Tibial artery (tissue), 4 donors: Measurements from ENCODE around the gene TRAPPC12.
"Not testable (repeated sequence)": the region's sequence is repeated elsewhere in the genome, so short reads cannot be mapped to it uniquely, and the experiment has no call there.

Source experiments
- DNase-seq, 2 donors: peaks; one replicate each; pipeline ENCODE4 v3.0.0-alpha.2; 2019
- H3K27ac ChIP-seq, 2 donors: fragments of 200-600 bp; sonication (generic) in 1 of 2; 1 replicate in 1 of 2; 2 replicates in 1 of 2; pipeline ENCODE4 v1.5.1; 2018 to 2019; ENCODE audit warnings: mild to moderate bottlenecking in 1 of 2
- H3K27me3 ChIP-seq, 2 donors: fragments of 200-600 bp; sonication (generic) in 1 of 2; one replicate each; pipeline versions ENCODE4 v1.5.1 to v1.6.0; 2016 to 2019
- H3K36me3 ChIP-seq, 3 donors: fragments of 200-600 bp; sonication (generic) in 2 of 3; one replicate each; pipeline ENCODE4 v1.5.1; 2016 to 2019; ENCODE audit warnings: mild to moderate bottlenecking in 2 of 3
- H3K4me1 ChIP-seq, 4 donors: fragments of 200-600 bp; sonication (generic) in 2 of 4; 1 replicate in 3 of 4; 2 replicates in 1 of 4; pipeline ENCODE4 v1.5.1; 2016 to 2019
- H3K4me3 ChIP-seq, 2 donors: fragments of 200-600 bp; sonication (generic) in 1 of 2; 1 replicate in 1 of 2; 2 replicates in 1 of 2; pipeline ENCODE4 v1.5.1; 2018 to 2019; ENCODE audit warnings: mild to moderate bottlenecking in 2 of 2
- H3K9me3 ChIP-seq, 3 donors: fragments of 200-600 bp; sonication (generic) in 1 of 3; one replicate each; pipeline ENCODE4 v1.5.1; 2016 to 2019
- intact Hi-C: fragments of 100-400 bp; cut with DNase I; formaldehyde crosslinking; loops from one replicate; pipeline ENCODE4 v1.15.0; 2023; ENCODE audit warnings: low total_unique reads
- TF ChIP-seq, protein P1 (sequence below), 2 experiments: fragments of 200-600 bp in 1 of 2; fragments of 450-650 bp in 1 of 2; IDR thresholded peaks; one replicate each; pipeline ENCODE4 v1.5.1; 2017 to 2019; ENCODE audit warnings: antibody characterized with exemption in 2 of 2, mild to moderate bottlenecking in 1 of 2, moderate library complexity in 1 of 2

TRAPPC12 gene

DNA sequence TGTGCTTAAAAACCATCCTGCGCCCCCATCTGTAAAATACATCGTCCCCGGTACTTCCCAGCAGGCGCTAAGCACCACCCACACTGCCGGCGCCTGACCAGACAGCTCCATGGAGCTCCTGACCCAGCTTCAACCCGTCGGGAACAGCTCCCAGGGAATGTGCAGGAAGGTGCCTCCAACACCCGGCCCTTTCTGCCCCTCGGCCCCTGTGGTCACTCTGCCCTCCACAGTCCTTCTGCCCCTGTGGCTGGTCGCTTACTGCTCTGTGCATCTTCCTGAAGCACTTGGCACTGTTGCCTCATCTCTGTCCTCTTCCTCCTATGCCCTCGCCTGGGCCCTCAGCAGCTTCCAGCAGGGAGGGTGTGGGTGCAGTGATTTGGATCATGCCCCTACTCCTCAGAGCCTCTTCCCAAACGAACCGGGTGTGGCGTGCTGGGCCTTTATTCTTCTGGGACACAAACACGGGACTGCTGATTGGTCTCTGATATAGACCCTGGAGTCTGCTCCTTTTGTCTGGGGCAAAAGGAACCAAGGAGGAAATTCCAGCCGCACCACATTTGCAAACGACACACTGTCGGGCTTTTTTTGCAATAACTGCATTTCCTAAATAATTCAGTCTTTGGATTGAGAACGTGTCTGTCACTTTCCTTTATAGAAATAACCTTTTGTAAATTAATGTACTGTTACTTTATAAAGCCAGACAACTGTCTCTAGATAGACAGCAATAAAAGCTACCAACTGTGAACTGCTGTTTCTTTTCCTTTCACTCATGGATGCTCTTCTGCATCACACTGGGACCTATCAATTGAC, 73.9 kb downstream of the TRAPPC12 start:
- TF ChIP-seq, protein P1, sequence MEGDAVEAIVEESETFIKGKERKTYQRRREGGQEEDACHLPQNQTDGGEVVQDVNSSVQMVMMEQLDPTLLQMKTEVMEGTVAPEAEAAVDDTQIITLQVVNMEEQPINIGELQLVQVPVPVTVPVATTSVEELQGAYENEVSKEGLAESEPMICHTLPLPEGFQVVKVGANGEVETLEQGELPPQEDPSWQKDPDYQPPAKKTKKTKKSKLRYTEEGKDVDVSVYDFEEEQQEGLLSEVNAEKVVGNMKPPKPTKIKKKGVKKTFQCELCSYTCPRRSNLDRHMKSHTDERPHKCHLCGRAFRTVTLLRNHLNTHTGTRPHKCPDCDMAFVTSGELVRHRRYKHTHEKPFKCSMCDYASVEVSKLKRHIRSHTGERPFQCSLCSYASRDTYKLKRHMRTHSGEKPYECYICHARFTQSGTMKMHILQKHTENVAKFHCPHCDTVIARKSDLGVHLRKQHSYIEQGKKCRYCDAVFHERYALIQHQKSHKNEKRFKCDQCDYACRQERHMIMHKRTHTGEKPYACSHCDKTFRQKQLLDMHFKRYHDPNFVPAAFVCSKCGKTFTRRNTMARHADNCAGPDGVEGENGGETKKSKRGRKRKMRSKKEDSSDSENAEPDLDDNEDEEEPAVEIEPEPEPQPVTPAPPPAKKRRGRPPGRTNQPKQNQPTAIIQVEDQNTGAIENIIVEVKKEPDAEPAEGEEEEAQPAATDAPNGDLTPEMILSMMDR (IDR thresholded peaks at IDR 0.05) = no peak
- H3K4me1 ChIP-seq = no peaks in the 10 kb centered on the region
- H3K27ac ChIP-seq = no peak overlapping the region
- no peaks in the 10 kb centered on the region for H3K27me3 ChIP-seq
- intact Hi-C loops = no loop called here
- DNase-seq = peak in 1 of 2 donors; percentile 56
- no peak overlapping the region for H3K4me3 ChIP-seq
- H3K36me3 ChIP-seq = peaks cover 15 to 91% (median 43%) of the 10 kb centered on the region in 3 donors
- no peaks in the 10 kb centered on the region for H3K9me3 ChIP-seq

DNA sequence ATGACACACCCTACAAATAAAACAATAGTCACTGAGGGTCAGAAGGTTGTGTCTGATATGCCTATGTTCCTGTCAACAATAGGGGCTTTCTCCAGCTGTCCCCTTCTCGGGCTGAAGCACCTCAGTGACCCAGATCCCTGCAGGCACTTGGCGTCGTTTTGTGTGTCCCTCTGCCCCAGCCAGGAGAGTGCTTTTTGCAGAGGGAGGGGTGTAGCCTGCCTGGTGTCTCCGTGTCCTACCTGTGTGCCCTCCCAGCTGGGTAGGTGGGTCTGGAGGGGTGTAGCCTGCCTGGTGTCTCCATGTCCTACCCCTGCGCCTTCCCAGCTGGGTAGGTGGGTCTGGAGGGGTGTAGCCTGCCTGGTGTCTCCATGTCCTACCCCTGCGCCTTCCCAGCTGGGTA, 74.5 kb downstream of the TRAPPC12 start:
- DNase-seq, H3K27ac ChIP-seq, intact Hi-C loops, H3K4me3 ChIP-seq, H3K27me3 ChIP-seq, H3K4me1 ChIP-seq, H3K9me3 ChIP-seq: not testable (repeated sequence)
- H3K36me3 ChIP-seq = peaks cover 15 to 94% (median 50%) of the 10 kb centered on the region in 3 donors

DNA sequence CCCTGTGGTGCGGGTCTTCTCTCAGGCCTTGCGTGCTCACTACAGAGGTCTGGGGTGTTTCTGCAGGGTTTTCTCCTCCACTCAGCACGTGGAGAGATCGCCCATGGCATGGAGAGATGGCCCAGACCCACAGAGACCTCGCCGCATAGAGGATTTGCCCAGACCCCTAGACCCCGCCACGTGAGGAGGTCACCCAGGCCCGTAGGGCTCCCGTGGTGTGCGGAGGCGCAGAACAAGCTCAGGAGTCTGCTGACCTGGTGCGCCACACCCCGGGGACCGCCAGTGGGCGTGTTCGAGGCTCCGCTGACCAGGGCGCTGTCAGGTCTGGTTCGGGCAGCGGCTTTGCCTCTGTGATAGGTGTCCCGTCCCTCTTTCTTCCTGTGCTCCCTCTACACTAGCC, 75.3 kb downstream of the TRAPPC12 start:
- Histone ChIP-seq H3K4me3 (no peak overlapping the region), H3K36me3 (peaks cover 15 to 94% (median 50%) of the 10 kb centered on the region in 3 donors), H3K27me3 (no peaks in the 10 kb centered on the region), H3K27ac (no peak overlapping the region), H3K4me1 (no peaks in the 10 kb centered on the region), H3K9me3 (no peaks in the 10 kb centered on the region)
- DNase-seq = no peak
- TF ChIP-seq, protein P1 (IDR thresholded peaks at IDR 0.05) = no peak
- intact Hi-C loops = no loop called here

DNA sequence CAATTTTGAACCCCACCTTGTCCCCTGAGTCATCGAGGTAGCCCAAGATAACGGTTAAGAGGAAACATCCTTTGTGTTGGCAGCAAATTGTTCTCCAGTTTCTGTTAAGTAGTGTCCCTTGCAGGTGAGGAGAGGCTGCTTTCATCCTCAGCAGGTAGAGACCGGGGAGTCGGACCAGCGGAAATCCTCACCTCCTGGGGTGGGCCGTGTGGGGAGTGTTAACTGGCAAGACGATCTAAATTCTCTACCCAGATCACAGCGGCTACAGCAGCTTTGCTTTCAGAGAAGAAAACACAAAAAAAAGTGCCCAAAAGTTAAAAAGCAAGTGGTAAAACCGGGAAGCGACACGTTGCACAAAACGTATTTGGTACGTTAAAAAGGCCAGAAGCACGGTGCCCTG, 76.6 kb downstream of the TRAPPC12 start:
- H3K36me3 ChIP-seq = peaks cover 15 to 94% (median 55%) of the 10 kb centered on the region in 3 donors
- H3K4me3 ChIP-seq = no peak overlapping the region
- H3K4me1 ChIP-seq = no peaks in the 10 kb centered on the region
- H3K27me3 ChIP-seq = no peaks in the 10 kb centered on the region
- H3K27ac ChIP-seq = no peak overlapping the region
- H3K9me3 ChIP-seq = no peaks in the 10 kb centered on the region
- DNase-seq = no peak
- TF ChIP-seq, protein P1 (IDR thresholded peaks at IDR 0.05) = no peak
- intact Hi-C loops = no loop called here

DNA sequence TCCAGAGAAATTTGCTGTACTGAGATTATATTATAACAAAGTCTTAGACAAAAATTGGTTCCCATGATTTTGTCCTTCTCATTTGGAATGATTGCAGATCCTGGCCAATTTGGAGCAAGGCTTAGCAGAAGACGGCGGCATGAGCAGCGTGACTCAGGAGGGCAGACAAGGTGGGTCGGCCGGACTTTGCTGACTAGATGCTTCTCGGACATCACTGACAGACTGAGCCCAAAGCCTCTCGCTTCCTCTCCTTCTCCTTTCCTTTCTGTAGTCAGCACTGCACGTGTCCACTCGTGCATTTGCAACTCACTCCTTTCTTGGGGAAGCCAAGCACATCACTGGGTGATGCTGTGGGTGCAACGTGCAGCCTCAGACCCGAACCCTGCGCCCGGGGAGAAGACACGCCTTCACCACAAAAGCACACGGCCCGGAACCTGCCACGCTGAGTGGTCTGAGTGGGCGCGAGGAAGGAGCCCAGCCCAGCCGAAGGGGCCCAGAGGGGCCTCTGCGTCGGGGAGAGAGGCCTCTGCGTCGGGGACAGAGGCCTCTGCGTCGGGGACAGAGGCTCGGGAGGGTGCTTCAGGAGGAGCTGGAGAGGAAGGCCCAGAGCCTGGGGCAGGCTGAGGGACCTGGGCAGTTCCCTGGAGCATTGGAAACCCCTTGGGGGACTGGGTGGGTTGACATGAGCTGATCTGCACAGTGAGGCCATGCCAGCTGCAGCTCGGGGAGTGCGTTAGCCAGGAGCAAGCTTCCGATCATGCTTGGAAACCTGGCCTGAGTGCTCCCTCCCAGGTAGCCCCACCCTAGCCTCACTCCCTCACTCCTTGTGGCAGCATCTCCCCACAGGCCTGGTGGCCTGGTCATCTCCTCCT, 78.3 kb downstream of the TRAPPC12 start:
- Histone ChIP-seq H3K9me3 (no peaks in the 10 kb centered on the region), H3K4me1 (peaks cover 0 to 8% (median 7%) of the 10 kb centered on the region in 4 donors), H3K27me3 (no peaks in the 10 kb centered on the region), H3K27ac (no peak overlapping the region), H3K36me3 (peaks cover 15 to 90% (median 46%) of the 10 kb centered on the region in 3 donors), H3K4me3 (no peak overlapping the region)
- TF ChIP-seq, protein P1 (IDR thresholded peaks at IDR 0.05) = no peak
- no peak for DNase-seq
- intact Hi-C loops = no loop called here
